HuH-7 (cell line): ENCODE data around the gene CD58.
"Not testable (repeated sequence)": the region's sequence is repeated elsewhere in the genome, so short reads cannot be mapped to it uniquely, and the experiment has no call there.

Experiments
- DNase-seq: peaks from one replicate; pipeline ENCODE4 v3.0.0; 2011; ENCODE audit warnings: low spot score

The CD58 gene

GRCh38 chr1:116591951-116592605 lies 21.3 kb upstream of the CD58 start:
- DNase-seq: not testable (repeated sequence)

GRCh38 chr1:116591006-116591950 lies 20.5 kb upstream of the CD58 start:
- DNase-seq: not testable (repeated sequence)

DNA sequence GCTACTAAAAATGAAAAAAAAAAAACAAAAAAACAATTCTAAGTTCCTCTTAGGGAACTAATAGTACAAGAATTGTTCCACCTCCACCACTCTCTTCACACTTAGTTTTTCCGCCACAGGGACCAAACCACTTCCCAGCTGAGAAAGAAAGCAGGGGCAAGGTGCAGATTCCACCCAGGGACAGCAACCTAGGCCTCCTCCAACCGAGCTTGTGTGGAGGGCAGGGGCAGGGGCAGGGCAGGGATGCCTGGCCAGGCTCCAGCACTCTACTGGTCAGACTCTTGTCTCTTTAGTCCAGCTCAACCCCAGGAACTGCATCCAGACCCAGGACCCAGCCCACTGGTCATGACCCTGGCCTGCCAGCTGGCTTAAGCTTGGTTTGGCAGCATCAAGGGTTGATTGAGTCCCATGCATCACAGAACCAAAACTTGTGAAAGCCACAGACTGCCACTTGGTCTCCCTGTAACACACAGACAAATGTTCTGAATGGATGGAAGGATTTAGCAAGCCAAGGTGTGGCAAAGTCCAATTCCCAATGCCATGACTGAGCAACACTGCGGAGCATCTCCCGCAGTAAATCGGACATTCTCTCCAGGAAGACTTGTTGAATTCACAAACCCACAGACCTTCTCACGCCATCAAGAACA lies 19.7 kb upstream of the CD58 start:
- not testable (repeated sequence) for DNase-seq

DNA sequence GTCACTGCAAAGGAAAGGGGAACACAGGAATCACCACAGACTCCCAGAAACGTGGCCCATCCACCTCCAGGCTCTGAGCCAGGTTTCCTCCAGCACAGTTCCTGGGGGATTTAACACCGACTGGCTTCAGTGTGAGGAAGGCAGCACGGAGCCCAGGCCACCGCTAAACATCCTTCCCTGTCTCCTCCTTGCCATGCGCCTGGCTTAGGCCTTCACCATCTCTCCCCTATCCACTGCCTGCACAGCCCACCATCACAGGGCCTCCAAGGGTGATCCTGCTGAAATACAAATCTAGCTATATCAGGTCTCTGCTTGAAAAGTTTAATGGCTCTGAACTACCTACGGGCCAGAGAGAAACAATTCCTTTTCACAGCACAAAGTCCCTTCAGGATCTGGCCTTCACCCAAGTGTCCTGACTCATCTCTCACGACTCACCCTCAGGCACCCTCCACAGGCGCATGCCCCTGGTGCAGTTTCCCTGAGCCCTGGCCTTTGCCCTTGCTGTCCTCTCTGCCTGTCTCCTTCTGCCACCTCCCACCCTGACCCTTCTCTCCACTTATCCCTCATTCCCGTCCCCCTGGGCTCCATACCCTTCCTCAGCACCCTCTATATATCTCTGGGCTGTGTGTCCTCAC lies 18.4 kb upstream of the CD58 start:
- not testable (repeated sequence) for DNase-seq

DNA sequence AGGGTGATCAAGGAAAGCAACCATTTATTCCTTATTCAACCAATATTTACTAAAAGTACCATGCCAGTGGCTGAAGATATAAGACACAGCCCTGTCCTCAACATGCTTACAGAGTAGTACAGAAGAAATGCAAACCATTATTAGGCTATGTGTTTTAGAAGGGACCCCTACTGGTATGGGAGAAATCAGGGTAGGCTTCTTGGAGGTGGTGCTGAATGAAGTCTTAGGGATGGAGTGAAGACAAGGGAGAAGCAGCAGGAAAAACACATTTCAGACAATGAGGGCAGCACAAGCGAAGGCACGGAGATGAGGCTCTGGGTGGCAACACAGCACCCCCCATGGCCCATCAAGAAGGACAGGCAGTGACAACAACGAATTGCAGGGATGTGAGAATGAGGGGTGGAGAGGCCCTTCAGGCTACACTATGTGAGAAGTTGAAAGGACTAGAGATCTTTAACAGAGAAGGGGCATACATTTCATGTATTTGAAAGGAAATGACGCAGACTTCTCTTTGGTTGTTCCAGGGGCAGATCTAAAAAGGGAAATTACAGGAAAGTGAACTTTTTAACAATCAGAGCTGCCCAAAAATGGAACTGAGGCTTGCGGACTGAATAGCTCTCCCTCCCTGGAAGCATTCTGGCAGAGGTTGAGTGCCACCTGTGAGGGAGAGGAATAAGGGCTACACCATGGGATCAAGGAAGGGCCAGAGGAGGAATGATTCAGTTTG lies 16.8 kb upstream of the CD58 start:
- DNase-seq: no peak

DNA sequence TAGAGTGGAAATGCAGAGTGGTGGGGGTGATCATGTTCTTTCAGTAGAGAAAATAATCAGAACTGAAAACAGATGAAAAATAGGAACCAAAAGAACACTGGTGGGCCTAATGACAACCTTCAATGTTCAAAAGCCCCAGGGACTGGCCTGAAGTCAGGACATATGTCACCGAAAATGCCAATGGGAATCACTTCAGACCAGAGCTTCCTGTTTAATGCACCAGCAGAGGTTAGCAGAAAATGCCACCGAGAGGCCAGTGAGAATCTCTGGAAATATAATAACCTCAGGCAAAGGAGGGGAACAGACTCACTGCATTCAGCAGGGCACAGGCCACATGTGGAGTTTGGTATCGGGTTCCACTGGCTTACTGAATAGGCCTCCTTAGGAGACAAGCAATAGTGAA lies 15.9 kb upstream of the CD58 start:
- no peak for DNase-seq

DNA sequence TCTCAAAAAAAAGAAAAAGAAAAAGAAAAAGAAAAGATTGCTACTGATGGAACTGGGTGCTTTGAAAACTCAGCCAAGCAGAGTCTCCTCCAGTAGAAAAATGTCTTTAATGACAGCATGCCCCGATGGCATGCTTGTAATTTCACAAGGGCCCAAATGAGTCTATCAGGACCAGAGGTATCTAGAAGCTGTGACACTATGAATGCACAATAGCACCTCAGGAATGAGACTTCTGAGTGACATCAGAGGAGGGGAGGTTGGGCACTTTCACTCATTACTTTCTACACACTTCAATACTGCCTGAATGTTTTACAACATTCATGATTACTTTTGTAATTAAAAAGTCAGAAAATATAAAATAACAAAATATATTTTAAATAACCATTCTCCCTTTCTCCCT lies 15.1 kb upstream of the CD58 start:
- DNase-seq: no peak

DNA sequence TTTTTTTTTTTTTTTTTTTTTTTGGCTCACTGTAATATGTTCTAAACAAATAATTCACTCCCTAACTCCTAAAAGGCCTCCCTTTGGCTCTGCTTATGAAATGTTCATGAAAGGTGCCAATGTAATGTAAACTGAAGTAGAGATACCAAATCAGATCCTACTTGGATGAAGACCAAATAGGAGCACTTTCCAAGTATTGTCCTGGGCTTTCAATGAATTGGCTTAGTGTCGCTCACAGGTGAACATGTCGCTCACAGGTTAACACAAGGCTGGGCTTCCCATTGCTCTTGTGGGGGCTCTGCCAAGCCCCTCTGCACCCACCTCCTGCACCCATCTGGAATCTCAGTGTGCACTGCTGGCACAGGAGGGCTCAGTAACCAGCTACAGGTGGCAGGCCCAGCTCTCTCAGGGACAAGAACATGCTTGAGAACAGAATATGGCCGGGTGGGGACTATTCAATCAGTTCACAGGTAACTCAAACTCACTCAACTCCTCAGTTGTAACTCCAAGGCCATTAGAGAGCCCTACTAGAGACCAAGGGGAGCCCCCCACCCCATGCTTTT lies 10.6 kb upstream of the CD58 start:
- DNase-seq: no peak

- DNase-seq: no peak
Measured at GRCh38 chr1:116580446-116581322, 9.9 kb upstream of the CD58 start.

DNA sequence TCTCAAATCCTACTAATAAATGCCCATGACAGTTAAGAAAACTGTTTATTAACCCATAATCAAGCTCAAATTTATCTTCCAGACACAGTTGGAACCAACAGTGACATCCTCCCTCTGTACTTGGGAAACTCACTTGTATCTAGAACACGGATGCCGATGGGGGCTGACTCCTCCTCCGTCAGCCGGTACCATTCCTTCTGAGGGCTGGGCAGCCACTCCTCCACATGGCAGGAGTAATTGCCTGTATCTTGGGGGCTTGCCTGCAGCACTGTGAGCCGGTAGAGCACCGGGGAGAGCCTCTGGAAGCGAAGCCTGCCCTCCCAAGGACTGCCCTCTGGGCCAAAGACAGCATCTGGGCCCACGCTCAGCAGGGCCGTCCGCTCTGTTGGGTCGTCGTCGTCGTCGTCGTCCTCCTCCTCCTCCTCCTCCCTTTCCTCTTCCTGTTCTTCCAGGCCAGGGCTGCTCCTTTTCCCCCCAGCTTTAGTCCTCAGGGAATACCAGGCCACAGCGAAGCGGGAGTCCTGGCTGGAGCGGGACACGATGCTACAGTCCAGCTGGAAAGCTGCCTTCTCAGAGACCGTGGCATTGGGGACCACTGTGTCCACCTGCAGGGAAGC lies 8.5 kb upstream of the CD58 start:
- DNase-seq: no peak

DNA sequence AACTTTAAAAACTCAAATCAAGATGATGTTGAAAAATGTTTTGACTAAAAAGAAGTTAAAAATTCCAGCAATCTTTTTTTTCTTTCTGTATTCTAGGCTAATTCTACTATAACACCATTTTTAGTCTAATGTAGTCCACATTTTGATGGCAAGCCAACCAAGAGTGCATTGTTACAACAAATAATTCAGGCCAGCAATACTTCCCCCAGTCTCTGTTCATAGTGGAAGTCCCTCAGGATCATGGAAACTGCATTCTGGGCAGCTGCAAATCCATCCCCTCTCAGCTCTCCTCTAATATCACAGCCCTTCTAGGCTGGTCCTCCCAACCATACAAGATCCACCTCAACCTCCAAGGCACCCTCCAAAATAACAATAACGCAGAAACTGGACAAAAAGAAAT lies 7.8 kb upstream of the CD58 start:
- no peak for DNase-seq

DNA sequence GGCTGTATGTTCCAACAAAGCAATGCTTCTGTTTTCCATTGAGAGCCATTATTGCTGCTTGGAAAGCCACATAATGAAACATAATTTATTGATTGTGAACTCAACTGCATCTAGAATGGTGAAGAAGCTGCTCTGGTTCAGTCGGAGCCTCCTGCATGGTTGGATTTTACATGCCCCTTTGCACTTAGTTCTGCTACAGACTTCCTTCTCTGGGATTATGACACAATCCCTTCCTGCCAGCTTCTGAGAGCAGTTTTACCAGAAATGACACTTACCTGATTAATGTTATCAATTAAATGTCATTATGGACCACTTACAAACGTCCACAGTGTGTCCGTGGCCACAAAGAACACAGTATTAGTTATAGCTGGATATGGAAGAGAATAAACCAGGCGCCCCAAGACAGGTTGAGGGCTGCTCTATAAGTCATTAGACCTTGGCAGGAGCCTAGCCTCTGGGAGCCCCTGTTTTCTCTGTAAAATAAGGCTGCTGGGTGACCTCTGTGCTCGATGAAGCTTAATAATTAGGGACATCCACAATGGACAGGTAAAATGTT lies 7.0 kb upstream of the CD58 start:
- no peak for DNase-seq

DNA sequence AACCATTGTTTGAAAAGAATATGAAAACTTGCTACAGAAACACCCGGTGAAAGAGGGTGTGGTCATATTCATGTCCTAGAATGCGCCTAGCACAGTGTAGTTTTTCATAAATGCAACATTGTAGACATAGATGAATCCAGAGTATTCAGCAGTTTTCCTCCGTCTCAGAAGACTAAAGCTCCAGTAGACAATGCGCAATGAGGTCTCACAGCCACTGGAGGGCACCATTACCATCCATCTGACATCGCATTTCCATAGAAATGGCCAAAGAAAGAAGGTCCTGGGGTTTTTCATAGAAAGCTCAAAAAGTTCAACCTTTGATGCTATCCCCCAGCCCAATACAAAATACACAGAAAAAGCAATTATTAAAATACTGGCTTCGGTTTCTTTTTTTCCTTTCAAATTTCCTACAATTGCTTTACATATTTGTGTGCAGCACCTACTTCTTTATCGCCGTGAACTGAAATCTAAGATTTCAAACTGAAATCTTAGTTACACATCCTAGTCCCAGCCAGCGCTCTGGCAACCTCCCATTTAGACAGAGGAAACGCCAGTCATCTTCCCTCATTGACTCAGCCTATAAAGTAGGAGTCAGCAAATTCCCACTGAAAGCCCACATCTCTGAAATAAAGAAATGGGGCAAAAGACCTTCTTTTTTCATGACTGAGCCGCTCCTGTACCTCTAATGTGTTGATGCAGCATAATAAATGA lies 3.9 kb upstream of the CD58 start:
- DNase-seq: peak; percentile 85

- DNase-seq: no peak
Measured at GRCh38 chr1:116573431-116574095, 2.7 kb upstream of the CD58 start.

- DNase-seq: no peak
Measured at GRCh38 chr1:116572771-116573430, 2.1 kb upstream of the CD58 start.

- DNase-seq: no peak
Measured at GRCh38 chr1:116572099-116572498, 1.3 kb upstream of the CD58 start.

GRCh38 chr1:116571215-116571919 lies 541 bp upstream of the CD58 start:
- DNase-seq: no peak
